Measurements from ENCODE around the gene SCARB1. TPM values are rescaled to one million over a fixed set of nuclear protein-coding genes. Genes with fewer than 3 reads are reported as not detected.

The SCARB1 gene
- total and polyA plus RNA-seq, 2 of the 13 experiments (the other 11 are each of a cell fraction or from before 2014, with no cell fraction given), result 63.4 to 160 TPM

GRCh38 chr12:124837958-124838803 lies 25.5 kb downstream of the SCARB1 start (continued):
- no peak for TF ChIP-seq NFAT5 (CRISPR knock-in tag; IDR thresholded peaks at IDR 0.05)
- TF ChIP-seq ESRRA (CRISPR knock-in tag; IDR thresholded peaks at IDR 0.05; ENCODE audit: low read depth), result 0 out of 2 replicates have a peak, but pooled peaks have one; percentile 42
- no peak for TF ChIP-seq SNAPC5 (CRISPR knock-in tag; IDR thresholded peaks at IDR 0.05; ENCODE audit: borderline replicate concordance)
- no peak for TF ChIP-seq LCORL (IDR thresholded peaks at IDR 0.05)
- TF ChIP-seq LCORL (CRISPR knock-in tag; IDR thresholded peaks at IDR 0.05), result peak; percentile 92
- peak; percentile 64 for TF ChIP-seq YY1 (IDR thresholded peaks at IDR 0.05; ENCODE audit: insufficient read depth, insufficient replicate concordance, low read depth, low read length)
- no peak for TF ChIP-seq NR3C1 (CRISPR knock-in tag; IDR thresholded peaks at IDR 0.05)
- TF ChIP-seq ASH2L (IDR thresholded peaks at IDR 0.05; ENCODE audit: insufficient read length, low read depth, low read length), result peak; percentile 25
- TF ChIP-seq DPF2 (CRISPR knock-in tag; IDR thresholded peaks at IDR 0.05; ENCODE audit: borderline replicate concordance, low read depth), result peak; percentile 52; the same call in 1 of the 2 replicates
- peak; percentile 46; the same call in 1 of the 2 replicates for TF ChIP-seq ZBTB26 (CRISPR knock-in tag; IDR thresholded peaks at IDR 0.05; ENCODE audit: borderline replicate concordance)
- TF ChIP-seq KLF6 (CRISPR knock-in tag; IDR thresholded peaks at IDR 0.05), result no peak
- TF ChIP-seq AHR (CRISPR knock-in tag; IDR thresholded peaks at IDR 0.05), result no peak; the same call in 1 of the 2 replicates
- TF ChIP-seq SYNCRIP (IDR thresholded peaks at IDR 0.05; ENCODE audit: insufficient read depth, low read depth, low read length), result no peak
- TF ChIP-seq ZFP41 (CRISPR knock-in tag; IDR thresholded peaks at IDR 0.05; ENCODE audit: borderline replicate concordance), result 0 out of 2 replicates have a peak, but pooled peaks have one; percentile 30
- TF ChIP-seq ISL2 (CRISPR knock-in tag; IDR thresholded peaks at IDR 0.05), result 0 out of 2 replicates have a peak, but pooled peaks have one; percentile 56
- TF ChIP-seq ZBTB14 (CRISPR knock-in tag; IDR thresholded peaks at IDR 0.05), result no peak
- no peak for TF ChIP-seq ZNF839 (CRISPR knock-in tag; IDR thresholded peaks at IDR 0.05; ENCODE audit: borderline replicate concordance)
- no peak for TF ChIP-seq CBX1 (IDR thresholded peaks at IDR 0.05; ENCODE audit: low read depth)
